Measurements from ENCODE around the gene UCMA.

UCMA gene

DNA sequence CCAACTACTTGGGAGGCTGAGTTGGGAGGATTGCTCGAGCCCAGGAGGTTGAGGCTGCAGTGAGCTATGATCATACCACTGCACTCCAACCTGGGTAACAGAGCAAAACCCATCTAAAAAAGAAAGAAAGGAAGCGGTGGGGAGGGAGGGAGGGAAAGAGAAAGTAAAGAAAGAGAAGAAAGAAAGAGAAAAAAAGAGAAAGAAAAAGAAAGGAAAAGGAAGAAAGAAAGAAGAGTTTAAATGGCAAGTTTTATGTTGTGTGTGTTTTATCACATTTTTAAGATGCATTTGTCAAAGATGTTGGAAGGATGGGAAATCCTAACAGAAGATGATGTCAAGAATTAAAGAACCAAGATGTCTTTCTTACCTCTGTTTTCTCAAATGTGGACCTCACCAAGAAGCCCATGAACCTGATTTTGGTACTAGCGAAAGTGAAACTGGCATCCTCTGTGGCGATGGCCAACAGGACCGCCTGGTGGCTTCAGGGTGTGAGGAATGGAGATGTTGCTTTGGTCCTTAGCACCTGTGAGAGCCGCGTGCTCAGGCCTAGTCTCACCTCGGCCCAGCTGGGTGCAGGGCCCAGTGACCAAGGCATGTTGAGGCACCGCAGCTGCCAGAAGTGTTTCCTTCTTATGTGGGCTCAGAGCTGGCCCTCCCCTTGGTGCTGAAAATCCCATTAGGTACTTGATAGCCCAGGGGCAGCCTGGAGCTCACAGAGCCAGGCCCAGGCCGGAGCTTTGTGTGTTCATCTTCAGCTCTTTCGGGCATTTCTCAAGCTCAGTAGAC, 9.8 kb downstream of the UCMA start:
- Histone ChIP-seq H2AFZ (ENCODE audit: low read depth, low read length) (no peak overlapping the region), H3K4me3 (ENCODE audit: low read length) (no peak overlapping the region)

DNA sequence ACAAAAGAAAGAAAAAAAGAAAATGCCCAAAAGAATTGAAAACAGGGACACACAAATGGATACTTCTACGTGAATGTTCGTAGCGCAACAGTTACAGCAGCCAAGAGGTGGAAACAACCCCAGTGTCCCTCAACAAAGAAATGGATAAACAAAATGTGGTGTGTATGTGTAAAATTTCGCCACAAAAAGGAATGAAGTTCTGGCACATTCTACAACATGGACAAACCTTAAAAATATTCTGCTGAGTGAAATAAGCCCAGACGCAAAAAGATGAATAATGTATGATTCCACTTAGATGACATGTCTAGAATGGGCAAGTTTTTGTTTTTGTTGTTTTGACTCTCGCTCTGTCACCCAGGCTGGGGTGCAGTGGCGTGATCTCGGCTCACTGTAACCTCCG, 10.9 kb downstream of the UCMA start:
- no peak overlapping the region for H3K4me3 ChIP-seq (ENCODE audit: low read length)
- H3K4me1 ChIP-seq (ENCODE audit: insufficient read depth, low read length): no peaks in the 10 kb centered on the region
- no peaks in the 10 kb centered on the region for H3K27me3 ChIP-seq (ENCODE audit: insufficient read depth, low read length)
- no peaks in the 10 kb centered on the region for H3K9me3 ChIP-seq (ENCODE audit: low read length)
- H2AFZ ChIP-seq (ENCODE audit: low read depth, low read length): no peak overlapping the region
- no peaks in the 10 kb centered on the region for H3K36me3 ChIP-seq (ENCODE audit: insufficient read depth, low read length)

More for the DNA sequence above, 9.8 kb downstream of the UCMA start:
- no peaks in the 10 kb centered on the region for H3K9me3 ChIP-seq (ENCODE audit: low read length)
- H3K36me3 ChIP-seq (ENCODE audit: insufficient read depth, low read length): no peaks in the 10 kb centered on the region
- H3K27me3 ChIP-seq (ENCODE audit: insufficient read depth, low read length): no peaks in the 10 kb centered on the region
- no peaks in the 10 kb centered on the region for H3K4me1 ChIP-seq (ENCODE audit: insufficient read depth, low read length)

DNA sequence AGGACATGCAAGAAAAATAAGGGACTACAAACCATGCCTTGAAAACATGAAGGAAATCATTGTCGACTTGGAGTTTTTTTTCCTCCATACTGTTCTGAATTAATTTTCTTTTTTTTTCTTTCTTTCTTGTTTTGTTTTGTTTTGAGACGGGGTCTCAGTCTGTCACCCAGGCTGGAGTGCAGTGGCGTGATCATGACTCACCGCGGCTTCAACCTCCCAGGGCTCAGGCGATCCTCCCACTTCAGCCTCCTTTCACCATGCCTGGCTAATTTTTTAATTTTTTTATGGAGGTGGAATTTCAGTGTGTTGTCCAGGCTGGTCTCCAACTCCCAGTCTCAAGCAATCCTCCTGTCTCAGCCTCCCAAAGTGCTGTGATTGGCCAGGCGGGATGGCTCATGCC, 11.6 kb downstream of the UCMA start:
- Histone ChIP-seq H3K4me1 (ENCODE audit: insufficient read depth, low read length) (no peaks in the 10 kb centered on the region), H3K9me3 (ENCODE audit: low read length) (no peaks in the 10 kb centered on the region), H3K27me3 (ENCODE audit: insufficient read depth, low read length) (no peaks in the 10 kb centered on the region), H3K36me3 (ENCODE audit: insufficient read depth, low read length) (no peaks in the 10 kb centered on the region), H2AFZ (ENCODE audit: low read depth, low read length) (no peak overlapping the region), H3K4me3 (ENCODE audit: low read length) (no peak overlapping the region)

DNA sequence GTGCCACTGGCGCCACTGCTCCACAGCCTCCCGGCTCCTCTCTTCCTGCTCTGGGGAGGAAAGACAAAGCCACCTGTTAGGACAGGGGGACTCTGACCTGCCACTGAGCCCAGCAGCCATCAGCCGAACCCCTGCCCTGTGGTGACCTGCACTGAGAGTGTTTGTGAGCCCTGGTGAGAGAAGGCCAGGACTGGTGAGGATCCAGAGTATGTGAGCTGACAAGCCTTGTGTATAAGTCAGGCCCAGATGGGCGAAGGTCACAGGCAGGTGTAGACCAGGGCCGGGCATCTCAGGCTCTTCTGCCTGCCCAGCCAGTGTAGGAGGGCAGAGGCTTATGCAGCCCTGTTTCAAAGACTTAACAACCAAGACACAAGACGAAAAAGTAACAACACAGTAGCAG, 12.0 kb downstream of the UCMA start:
- Histone ChIP-seq H3K36me3 (ENCODE audit: insufficient read depth, low read length) (no peaks in the 10 kb centered on the region), H3K4me3 (ENCODE audit: low read length) (no peak overlapping the region), H3K9me3 (ENCODE audit: low read length) (no peaks in the 10 kb centered on the region), H3K27me3 (ENCODE audit: insufficient read depth, low read length) (no peaks in the 10 kb centered on the region), H3K4me1 (ENCODE audit: insufficient read depth, low read length) (no peaks in the 10 kb centered on the region), H2AFZ (ENCODE audit: low read depth, low read length) (no peak overlapping the region)

DNA sequence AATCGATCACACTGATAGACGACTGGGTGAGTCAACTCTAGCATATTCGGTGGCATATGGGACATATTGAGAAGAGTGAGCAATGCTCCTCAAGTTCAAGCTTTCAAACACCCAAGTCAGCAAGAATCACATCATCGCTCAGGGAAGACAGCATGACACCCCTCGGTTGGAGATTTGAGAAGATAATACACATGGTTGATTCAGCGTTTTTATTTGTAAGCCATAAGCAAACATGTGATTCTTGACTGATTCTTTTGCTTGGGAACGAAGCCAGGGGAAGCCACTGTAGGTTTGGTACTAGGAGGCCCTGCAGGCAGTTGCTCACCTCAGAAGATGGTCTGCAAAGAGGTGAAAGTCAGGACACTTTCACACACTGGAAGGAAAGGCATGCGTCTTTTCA, 12.6 kb downstream of the UCMA start:
- no peak overlapping the region for H2AFZ ChIP-seq (ENCODE audit: low read depth, low read length)

DNA sequence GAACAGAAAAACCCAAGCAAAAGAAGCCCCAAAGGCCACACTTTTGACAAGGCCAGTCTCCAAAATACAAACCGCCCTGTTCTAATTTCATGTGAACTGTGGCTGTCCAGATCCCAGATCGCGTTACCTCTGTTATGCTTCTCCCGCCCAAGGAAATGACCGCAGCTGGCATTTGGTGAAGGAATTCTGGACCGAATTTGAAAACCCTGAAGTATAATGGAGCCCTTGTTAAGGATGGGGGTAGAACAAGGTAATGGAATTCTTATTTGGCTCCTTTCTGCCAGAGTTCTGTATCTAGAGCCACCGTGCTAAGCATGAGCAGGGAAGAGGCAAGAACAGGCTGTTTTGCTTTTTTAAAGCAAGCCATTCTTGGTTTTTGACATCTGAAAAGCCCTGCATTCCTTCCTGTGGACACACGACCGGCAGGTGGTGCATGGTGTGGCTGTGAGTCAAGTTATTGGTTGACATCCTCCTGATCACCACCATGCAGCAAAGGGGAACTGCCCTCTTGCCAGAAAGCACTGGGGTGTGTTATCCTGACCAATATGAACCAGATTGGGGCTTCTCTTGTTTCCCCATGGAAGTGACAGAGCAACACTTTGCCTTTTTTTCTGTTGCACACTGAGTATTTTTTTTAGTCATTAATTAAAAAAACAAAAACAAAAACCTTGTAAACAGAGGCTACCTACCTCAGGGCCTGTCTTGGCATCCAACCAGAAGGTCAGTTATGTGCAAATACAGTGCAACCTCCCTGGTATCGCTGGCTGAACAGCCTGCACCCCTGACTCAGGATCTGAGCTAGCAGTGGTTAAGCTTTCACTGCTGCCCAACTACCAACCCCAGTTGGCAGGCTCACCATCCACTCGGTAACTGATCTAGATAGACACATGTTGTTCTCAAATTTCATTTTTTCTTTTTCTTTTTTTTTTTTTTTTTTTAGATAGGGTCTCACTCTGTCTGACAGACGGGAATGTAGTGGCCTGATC, 14.2 kb downstream of the UCMA start:
- no peak overlapping the region for H2AFZ ChIP-seq (ENCODE audit: low read depth, low read length)
- no peaks in the 10 kb centered on the region for H3K27me3 ChIP-seq (ENCODE audit: insufficient read depth, low read length)
- no peaks in the 10 kb centered on the region for H3K36me3 ChIP-seq (ENCODE audit: insufficient read depth, low read length)
- no peak overlapping the region for H3K4me3 ChIP-seq (ENCODE audit: low read length)
- H3K9me3 ChIP-seq (ENCODE audit: low read length): no peaks in the 10 kb centered on the region
- H3K4me1 ChIP-seq (ENCODE audit: insufficient read depth, low read length): no peaks in the 10 kb centered on the region

More for the DNA sequence above, 12.6 kb downstream of the UCMA start:
- Histone ChIP-seq H3K4me1 (ENCODE audit: insufficient read depth, low read length) (no peaks in the 10 kb centered on the region), H3K9me3 (ENCODE audit: low read length) (no peaks in the 10 kb centered on the region), H3K27me3 (ENCODE audit: insufficient read depth, low read length) (no peaks in the 10 kb centered on the region), H3K36me3 (ENCODE audit: insufficient read depth, low read length) (no peaks in the 10 kb centered on the region), H3K4me3 (ENCODE audit: low read length) (no peak overlapping the region)

DNA sequence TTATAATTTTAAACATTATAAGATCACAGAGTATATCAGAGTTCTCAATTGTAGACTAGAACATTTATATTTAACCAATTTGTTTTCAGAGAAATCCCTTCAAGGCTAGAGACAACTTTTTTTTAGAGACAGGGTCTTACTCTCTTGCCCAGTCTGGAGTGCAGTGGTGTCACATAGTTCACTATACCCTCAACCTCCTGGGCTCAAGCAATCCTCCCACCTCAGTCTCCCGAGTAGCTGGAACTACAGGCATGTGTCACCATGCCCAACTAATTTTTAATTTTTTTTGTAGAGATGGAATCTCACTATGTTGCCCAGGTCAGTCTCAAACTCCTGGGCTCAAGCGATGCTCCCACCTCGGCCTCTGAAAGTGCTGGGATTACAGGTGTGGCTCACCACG, 15.3 kb downstream of the UCMA start:
- no peaks in the 10 kb centered on the region for H3K4me1 ChIP-seq (ENCODE audit: insufficient read depth, low read length)
- H3K4me3 ChIP-seq (ENCODE audit: low read length): no peak overlapping the region
- H3K9me3 ChIP-seq (ENCODE audit: low read length): no peaks in the 10 kb centered on the region
- no peaks in the 10 kb centered on the region for H3K27me3 ChIP-seq (ENCODE audit: insufficient read depth, low read length)
- H3K36me3 ChIP-seq (ENCODE audit: insufficient read depth, low read length): no peaks in the 10 kb centered on the region
- no peak overlapping the region for H2AFZ ChIP-seq (ENCODE audit: low read depth, low read length)

DNA sequence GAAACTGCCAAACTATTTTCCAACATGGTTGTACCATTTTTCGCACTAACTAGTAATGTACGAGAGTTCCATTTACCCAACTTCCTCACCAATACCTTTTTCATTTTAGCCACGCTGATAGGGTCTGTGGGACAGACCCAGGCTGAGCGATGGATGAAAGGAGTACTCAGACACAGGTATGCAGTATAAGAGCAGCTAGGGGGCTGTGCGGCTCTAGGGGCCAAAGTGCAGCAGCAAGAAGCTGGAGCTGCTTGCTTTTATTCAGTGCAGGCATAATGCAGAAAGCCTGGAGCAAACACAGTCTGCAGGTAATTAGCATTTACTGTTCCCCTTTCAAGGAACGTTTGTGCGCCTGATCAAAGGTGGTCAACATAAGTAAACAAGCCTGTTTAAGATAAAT, 21.0 kb downstream of the UCMA start:
- Histone ChIP-seq H3K4me3 (ENCODE audit: low read length) (no peak overlapping the region), H3K4me1 (ENCODE audit: insufficient read depth, low read length) (no peaks in the 10 kb centered on the region), H2AFZ (ENCODE audit: low read depth, low read length) (no peak overlapping the region), H3K27me3 (ENCODE audit: insufficient read depth, low read length) (no peaks in the 10 kb centered on the region), H3K9me3 (ENCODE audit: low read length) (no peaks in the 10 kb centered on the region), H3K36me3 (ENCODE audit: insufficient read depth, low read length) (peaks cover 28% of the 10 kb centered on the region)

DNA sequence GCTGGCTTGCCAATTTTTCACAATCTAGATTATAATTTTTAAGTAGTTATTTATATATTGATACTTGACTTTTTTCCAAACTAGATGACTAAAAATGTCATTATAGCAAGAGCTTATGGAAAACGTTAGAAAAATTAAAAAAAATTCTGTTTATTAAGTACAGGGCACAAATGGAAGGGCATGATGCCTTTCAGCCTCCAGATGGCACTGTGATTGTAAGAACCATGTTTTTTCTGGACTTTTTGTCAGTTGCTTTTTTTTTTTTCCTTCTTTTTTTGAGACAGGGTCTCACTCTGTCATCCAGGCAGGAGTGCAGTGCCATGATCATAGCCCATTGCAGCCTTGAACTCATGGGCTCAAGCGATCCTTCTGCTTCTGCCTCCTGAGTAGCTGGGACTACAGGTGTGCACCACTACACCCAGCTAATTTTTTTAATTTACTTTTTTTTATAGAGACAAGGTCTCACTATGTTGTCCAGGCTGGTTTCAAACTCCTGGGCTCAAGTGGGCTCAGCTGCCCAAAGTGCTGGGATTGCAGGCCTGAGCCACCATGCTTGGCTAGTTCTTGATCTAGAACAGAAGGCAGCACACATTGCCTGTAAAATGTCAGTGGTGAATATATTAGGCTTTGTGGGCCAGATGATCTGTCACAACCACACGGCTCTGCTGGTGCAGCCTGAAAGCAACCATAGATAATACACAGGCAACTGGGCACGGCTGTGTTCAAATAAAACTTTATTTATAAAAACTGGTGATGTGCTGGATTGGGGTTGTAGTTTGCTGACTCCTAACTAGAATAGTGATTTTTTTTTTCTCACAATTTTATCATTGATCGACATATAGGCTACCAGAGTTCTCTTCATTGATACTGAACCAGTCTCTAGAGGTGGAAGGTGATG, 27.4 kb downstream of the UCMA start:
- Histone ChIP-seq H2AFZ (ENCODE audit: low read depth, low read length) (no peak overlapping the region), H3K4me1 (ENCODE audit: insufficient read depth, low read length) (no peaks in the 10 kb centered on the region), H3K4me3 (ENCODE audit: low read length) (no peak overlapping the region), H3K27me3 (ENCODE audit: insufficient read depth, low read length) (no peaks in the 10 kb centered on the region), H3K36me3 (ENCODE audit: insufficient read depth, low read length) (peaks cover 65% of the 10 kb centered on the region), H3K9me3 (ENCODE audit: low read length) (no peaks in the 10 kb centered on the region)

DNA sequence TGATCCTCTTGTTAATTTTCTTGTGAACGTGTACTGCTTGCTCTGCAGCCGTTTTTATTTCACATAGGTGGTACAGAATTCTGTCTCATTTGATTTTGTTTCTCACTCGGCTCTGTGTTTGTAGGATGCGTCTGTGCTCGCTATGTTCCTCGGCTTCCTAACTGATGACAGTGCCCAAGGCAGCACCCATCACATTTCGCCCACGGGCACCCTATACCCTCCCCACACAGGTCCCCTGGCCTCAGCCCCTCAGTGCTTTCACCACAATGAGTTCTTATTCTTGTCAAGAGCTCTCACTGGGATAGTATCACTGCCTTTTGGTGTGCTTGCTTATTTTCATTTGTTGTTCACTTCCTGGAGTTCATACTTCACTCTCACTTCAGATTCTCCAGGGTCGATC, 28.1 kb downstream of the UCMA start:
- H3K36me3 ChIP-seq (ENCODE audit: insufficient read depth, low read length): peaks cover 68% of the 10 kb centered on the region

DNA sequence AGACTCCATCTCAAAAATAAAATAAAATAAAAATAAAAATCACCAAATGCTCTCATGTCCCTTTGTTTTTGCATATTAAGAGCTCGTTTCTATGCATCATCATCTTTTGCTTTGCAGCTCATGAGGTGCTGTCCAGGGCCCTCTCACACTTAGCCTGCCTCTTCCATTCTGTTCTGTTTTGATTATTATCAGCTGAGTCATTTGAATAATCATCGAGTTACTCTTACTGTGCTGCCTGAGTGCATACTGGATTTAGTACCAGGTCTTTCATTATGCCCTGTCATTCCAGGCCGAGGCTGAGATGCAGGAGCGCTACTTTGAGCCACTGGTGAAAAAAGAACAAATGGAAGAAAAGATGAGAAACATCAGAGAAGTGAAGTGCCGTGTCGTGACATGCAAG, 33.0 kb downstream of the UCMA start:
- Histone ChIP-seq H3K27me3 (ENCODE audit: insufficient read depth, low read length) (no peaks in the 10 kb centered on the region), H3K36me3 (ENCODE audit: insufficient read depth, low read length) (peaks cover 76% of the 10 kb centered on the region), H2AFZ (ENCODE audit: low read depth, low read length) (no peak overlapping the region)

More for the DNA sequence above, 28.1 kb downstream of the UCMA start:
- no peaks in the 10 kb centered on the region for H3K9me3 ChIP-seq (ENCODE audit: low read length)
- no peak overlapping the region for H3K4me3 ChIP-seq (ENCODE audit: low read length)
- no peak overlapping the region for H2AFZ ChIP-seq (ENCODE audit: low read depth, low read length)
- H3K4me1 ChIP-seq (ENCODE audit: insufficient read depth, low read length): no peaks in the 10 kb centered on the region
- H3K27me3 ChIP-seq (ENCODE audit: insufficient read depth, low read length): no peaks in the 10 kb centered on the region

DNA sequence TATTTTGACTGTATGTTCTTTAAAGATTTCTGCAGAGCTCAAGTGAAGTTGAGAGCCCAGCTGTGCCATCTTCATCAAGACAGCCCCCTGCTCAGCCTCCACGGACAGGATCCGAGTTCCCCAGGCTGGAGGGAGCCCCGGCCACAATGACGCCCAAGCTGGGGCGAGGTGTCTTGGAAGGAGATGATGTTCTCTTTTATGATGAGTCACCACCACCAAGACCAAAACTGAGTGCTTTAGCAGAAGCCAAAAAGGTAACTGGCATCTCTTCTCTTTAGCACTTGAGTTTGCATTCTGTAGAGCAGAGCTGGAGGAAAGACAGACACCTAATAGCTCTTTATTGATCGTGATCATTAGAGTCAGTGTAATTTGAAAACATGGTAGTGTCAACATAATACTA, 39.2 kb downstream of the UCMA start:
- H3K9me3 ChIP-seq (ENCODE audit: low read length): no peaks in the 10 kb centered on the region
- no peak overlapping the region for H2AFZ ChIP-seq (ENCODE audit: low read depth, low read length)
- H3K4me1 ChIP-seq (ENCODE audit: insufficient read depth, low read length): no peaks in the 10 kb centered on the region
- H3K4me3 ChIP-seq (ENCODE audit: low read length): no peak overlapping the region
- no peaks in the 10 kb centered on the region for H3K27me3 ChIP-seq (ENCODE audit: insufficient read depth, low read length)
- H3K36me3 ChIP-seq (ENCODE audit: insufficient read depth, low read length): peaks cover 81% of the 10 kb centered on the region

More for the DNA sequence above, 33.0 kb downstream of the UCMA start:
- Histone ChIP-seq H3K4me1 (ENCODE audit: insufficient read depth, low read length) (no peaks in the 10 kb centered on the region), H3K4me3 (ENCODE audit: low read length) (no peak overlapping the region), H3K9me3 (ENCODE audit: low read length) (no peaks in the 10 kb centered on the region)

Measured in neuron (in vitro differentiated cells).